Gastroesophageal sphincter (tissue), 4 donors: ENCODE data around the gene ZIC1. TPM values are rescaled to one million over a fixed set of nuclear protein-coding genes. Genes with fewer than 3 reads are reported as not detected.

ENCODE experiments used
- ATAC-seq: fragments of 150-250 bp; one replicate; pipeline ENCODE4 v1.9.1; 2016; ENCODE audit warnings: mild to moderate bottlenecking, moderate library complexity
- H3K27ac ChIP-seq, 4 donors: fragments of 200-600 bp; sonication (generic) in 3 of 4; 1 replicate in 3 of 4; 2 replicates in 1 of 4; pipeline ENCODE4 v1.5.1; 2016 to 2019
- H3K27me3 ChIP-seq: fragments of 200-600 bp; sonication (generic); one replicate; pipeline ENCODE4 v1.5.1; 2019
- H3K36me3 ChIP-seq, 2 donors: fragments of 200-600 bp; sonication (generic); one replicate each; pipeline ENCODE4 v1.5.1; 2019; ENCODE audit warnings: control low read depth in 1 of 2
- H3K4me1 ChIP-seq, 3 donors: fragments of 200-600 bp; sonication (generic); 1 replicate in 2 of 3; 2 replicates in 1 of 3; pipeline ENCODE4 v1.5.1; 2016 to 2019; ENCODE audit warnings: control low read depth in 2 of 3
- H3K4me3 ChIP-seq, 2 donors: fragments of 200-600 bp; sonication (generic); one replicate each; pipeline ENCODE4 v1.5.1; 2019; ENCODE audit warnings: mild to moderate bottlenecking in 1 of 2, moderate library complexity in 1 of 2
- H3K9me3 ChIP-seq, 3 donors: fragments of 200-600 bp; sonication (generic); one replicate each; pipeline ENCODE4 v1.5.1; 2017 to 2019; ENCODE audit warnings: control low read depth in 2 of 3
- CTCF ChIP-seq, 4 experiments: fragments of 200-600 bp in 2 of 4; fragments of 450-650 bp in 2 of 4; sonication (generic) in 1 of 4; IDR thresholded peaks; one replicate each; pipeline ENCODE4 v1.5.1; 2017 to 2019; ENCODE audit warnings: antibody characterized with exemption in 4 of 4, mild to moderate bottlenecking in 2 of 4, moderate library complexity in 2 of 4
- EP300 ChIP-seq: sonication (generic); formaldehyde crosslinking; IDR thresholded peaks from one replicate; pipeline ENCODE4 v1.6.1; 2017; ENCODE audit warnings: antibody characterized with exemption, mild to moderate bottlenecking
- POLR2A ChIP-seq, 2 donors: fragments of 450-650 bp; IDR thresholded peaks; one replicate each; pipeline ENCODE4 v1.6.1; 2017; ENCODE audit warnings: antibody characterized with exemption in 2 of 2, mild to moderate bottlenecking in 2 of 2, moderate library complexity in 1 of 2
- POLR2AphosphoS5 ChIP-seq: sonication (generic); formaldehyde crosslinking; IDR thresholded peaks from one replicate; pipeline ENCODE4 v1.6.1; 2017; ENCODE audit warnings: antibody characterized with exemption
- WGBS, 2 donors: methylation state at CpG; one replicate each; pipeline ENCODE4 v1.1.5; 2018; ENCODE audit warnings: low coverage in 1 of 2; 5-methylcytosine and 5-hydroxymethylcytosine counted together
- total RNA-seq, 4 donors: library from RNA; depleted of rRNA; stranded (reverse); fragments of >200 nt; gene quantifications; one replicate each; pipeline ENCODE4 v1.1.0, GENCODE V29; 2016

The ZIC1 gene
- total RNA-seq, 4 donors from 2014 or later: 0.08 to 0.27 TPM; not detected in 2

- ATAC-seq: no peak
- TF ChIP-seq POLR2AphosphoS5 (no peak), POLR2A (IDR thresholded peaks at IDR 0.05) (no peak), CTCF (IDR thresholded peaks at IDR 0.05) (no peak), EP300 (no peak)
- no peaks in the 10 kb centered on the region for H3K36me3 ChIP-seq
- no peak overlapping the region for H3K4me3 ChIP-seq
- H3K9me3 ChIP-seq: peaks cover 0 to 15% (median 0%) of the 10 kb centered on the region in 3 donors
- peaks cover 0 to 40% (median 17%) of the 10 kb centered on the region in 3 donors for H3K4me1 ChIP-seq
- WGBS, 2 donors: 3 to 4% methylated on average over 6 to 12 of the region's 12 CpGs
- no peak overlapping the region for H3K27ac ChIP-seq
- H3K27me3 ChIP-seq: peaks cover 100% of the 10 kb centered on the region
Measured at GRCh38 chr3:147389717-147390116, 19.4 kb upstream of the ZIC1 start.

- WGBS, 2 donors: 2 to 7% methylated on average over 7 to 10 of the region's 77 CpGs
- H3K27ac ChIP-seq: no peak overlapping the region
- H3K27me3 ChIP-seq: peaks cover 100% of the 10 kb centered on the region
- no peaks in the 10 kb centered on the region for H3K36me3 ChIP-seq
- no peak for ATAC-seq
- H3K4me1 ChIP-seq: peaks cover 0 to 46% (median 18%) of the 10 kb centered on the region in 3 donors
- peaks cover 0 to 15% (median 0%) of the 10 kb centered on the region in 3 donors for H3K9me3 ChIP-seq
- TF ChIP-seq POLR2AphosphoS5 (no peak), CTCF (IDR thresholded peaks at IDR 0.05) (no peak), POLR2A (IDR thresholded peaks at IDR 0.05) (no peak), EP300 (no peak)
- H3K4me3 ChIP-seq: no peak overlapping the region
Measured at GRCh38 chr3:147390589-147391569, 18.3 kb upstream of the ZIC1 start.

- Histone ChIP-seq H3K36me3 (no peaks in the 10 kb centered on the region), H3K4me3 (peak overlapping the region in 1 of 2 donors; percentile 34), H3K4me1 (peaks cover 0 to 57% (median 20%) of the 10 kb centered on the region in 3 donors), H3K9me3 (peaks cover 0 to 15% (median 0%) of the 10 kb centered on the region in 3 donors), H3K27ac (no peak overlapping the region), H3K27me3 (peaks cover 100% of the 10 kb centered on the region)
- ATAC-seq: peak; percentile 20
- WGBS, 2 donors: 4 to 5% methylated on average over 7 to 17 of the region's 51 CpGs
- no peak for TF ChIP-seq CTCF (IDR thresholded peaks at IDR 0.05)
- no peak for TF ChIP-seq POLR2AphosphoS5
- no peak for TF ChIP-seq EP300
- no peak for TF ChIP-seq POLR2A (IDR thresholded peaks at IDR 0.05)
Measured at GRCh38 chr3:147391781-147392624, 17.2 kb upstream of the ZIC1 start.

GRCh38 chr3:147392625-147392946 is 16.6 kb upstream of the ZIC1 start:
- no peaks in the 10 kb centered on the region for H3K36me3 ChIP-seq
- peak overlapping the region in 1 of 2 donors; percentile 34 for H3K4me3 ChIP-seq
- peaks cover 0 to 63% (median 20%) of the 10 kb centered on the region in 3 donors for H3K4me1 ChIP-seq
- TF ChIP-seq POLR2AphosphoS5: no peak
- TF ChIP-seq CTCF (IDR thresholded peaks at IDR 0.05): no peak
- no peak for TF ChIP-seq EP300
- no peak for TF ChIP-seq POLR2A (IDR thresholded peaks at IDR 0.05)
- peaks cover 0 to 15% (median 0%) of the 10 kb centered on the region in 3 donors for H3K9me3 ChIP-seq
- WGBS, 2 donors: 0 to 9% methylated on average over 5 to 6 of the region's 15 CpGs
- no peak overlapping the region for H3K27ac ChIP-seq
- ATAC-seq: no peak
- H3K27me3 ChIP-seq: peaks cover 100% of the 10 kb centered on the region
